Measurements from ENCODE around the gene ZFP64. TPM values are rescaled to one million over a fixed set of nuclear protein-coding genes. Genes with fewer than 3 reads are reported as not detected.

The ZFP64 gene
- total RNA-seq, 1 donor from 2014 or later, result 13.7 TPM

- no peaks in the 10 kb centered on the region for H3F3A ChIP-seq (ENCODE audit: low read depth)
- no peaks in the 10 kb centered on the region for H3K79me2 ChIP-seq (ENCODE audit: low read depth)
- H3K36me3 ChIP-seq, result no peaks in the 10 kb centered on the region
- H4K20me1 ChIP-seq (ENCODE audit: low read depth), result no peaks in the 10 kb centered on the region
- no peaks in the 10 kb centered on the region for H3K9me3 ChIP-seq (ENCODE audit: low read depth)
- DNase-seq (ENCODE audit: low spot score), result no peak
- no peak overlapping the region for H3K9ac ChIP-seq
- no peaks in the 10 kb centered on the region for H3K27me3 ChIP-seq
- H3K27ac Mint-ChIP-seq, result no peak overlapping the region
- no peak overlapping the region for H3K4me3 ChIP-seq
- TF ChIP-seq EZH2 (IDR thresholded peaks at IDR 0.05) (no peak), EZH2phosphoT487 (IDR thresholded peaks at IDR 0.05) (no peak), CTCF (IDR thresholded peaks at IDR 0.05) (no peak)
- H3K4me1 ChIP-seq, result no peaks in the 10 kb centered on the region
- H3K36me3 Mint-ChIP-seq, result peaks cover 2% of the 10 kb centered on the region
- H3K27me3 Mint-ChIP-seq (ENCODE audit: insufficient read depth, low read depth), result peaks cover 6% of the 10 kb centered on the region
- H3K4me1 Mint-ChIP-seq, result peaks cover 4% of the 10 kb centered on the region
- H3K4me2 ChIP-seq, result no peak overlapping the region
- no peak overlapping the region for H2AFZ ChIP-seq (replicated peaks)
- H3K4me3 Mint-ChIP-seq, result no peak overlapping the region
- peaks cover 24% of the 10 kb centered on the region for H3K9me3 Mint-ChIP-seq
- no peak overlapping the region for H3K27ac ChIP-seq
These were observed 21.4 kb upstream of the ZFP64 start for GRCh38 chr20:52212943-52213342.

- H3K4me3 ChIP-seq, result no peak overlapping the region
- peak overlapping the region; percentile 44 for H2AFZ ChIP-seq (replicated peaks)
- Mint-ChIP-seq H3K4me3 (no peak overlapping the region), H3K4me1 (peaks cover 11% of the 10 kb centered on the region), H3K9me3 (peaks cover 14% of the 10 kb centered on the region), H3K27ac (no peak overlapping the region), H3K36me3 (peaks cover 2% of the 10 kb centered on the region), H3K27me3 (ENCODE audit: insufficient read depth, low read depth) (peaks cover 7% of the 10 kb centered on the region)
- no peaks in the 10 kb centered on the region for H3K27me3 ChIP-seq
- no peak overlapping the region for H3K4me2 ChIP-seq
- H3K9ac ChIP-seq, result no peak overlapping the region
- no peaks in the 10 kb centered on the region for H3K9me3 ChIP-seq (ENCODE audit: low read depth)
- no peaks in the 10 kb centered on the region for H3F3A ChIP-seq (ENCODE audit: low read depth)
- no peaks in the 10 kb centered on the region for H3K4me1 ChIP-seq
- no peak for DNase-seq (ENCODE audit: low spot score)
- no peaks in the 10 kb centered on the region for H4K20me1 ChIP-seq (ENCODE audit: low read depth)
- H3K36me3 ChIP-seq, result no peaks in the 10 kb centered on the region
- H3K79me2 ChIP-seq (ENCODE audit: low read depth), result no peaks in the 10 kb centered on the region
- no peak for TF ChIP-seq EZH2phosphoT487 (IDR thresholded peaks at IDR 0.05)
- no peak overlapping the region for H3K27ac ChIP-seq
These were observed 18.7 kb upstream of the ZFP64 start for GRCh38 chr20:52210037-52210990.

- no peak overlapping the region for H3K4me2 ChIP-seq
- Mint-ChIP-seq H3K4me1 (peaks cover 12% of the 10 kb centered on the region), H3K4me3 (peak overlapping the region; percentile 1), H3K36me3 (peaks cover 2% of the 10 kb centered on the region), H3K9me3 (peaks cover 10% of the 10 kb centered on the region), H3K27me3 (ENCODE audit: insufficient read depth, low read depth) (peaks cover 7% of the 10 kb centered on the region), H3K27ac (no peak overlapping the region)
- peak overlapping the region; percentile 66 for H2AFZ ChIP-seq (replicated peaks)
- no peak overlapping the region for H3K9ac ChIP-seq
- H4K20me1 ChIP-seq (ENCODE audit: low read depth), result no peaks in the 10 kb centered on the region
- H3K9me3 ChIP-seq (ENCODE audit: low read depth), result no peaks in the 10 kb centered on the region
- no peak overlapping the region for H3K4me3 ChIP-seq
- H3K4me1 ChIP-seq, result no peaks in the 10 kb centered on the region
- H3K36me3 ChIP-seq, result no peaks in the 10 kb centered on the region
- H3K79me2 ChIP-seq (ENCODE audit: low read depth), result no peaks in the 10 kb centered on the region
- TF ChIP-seq EZH2 (IDR thresholded peaks at IDR 0.05) (no peak), CTCF (IDR thresholded peaks at IDR 0.05) (no peak), EZH2phosphoT487 (IDR thresholded peaks at IDR 0.05) (no peak)
- no peak overlapping the region for H3K27ac ChIP-seq
- no peak for DNase-seq (ENCODE audit: low spot score)
- no peaks in the 10 kb centered on the region for H3F3A ChIP-seq (ENCODE audit: low read depth)
- no peaks in the 10 kb centered on the region for H3K27me3 ChIP-seq
These were observed 17.6 kb upstream of the ZFP64 start for GRCh38 chr20:52209154-52209571.

All from neural progenitor cell (in vitro differentiated cells).